ENCODE results near the gene PTPRD.

- no peak for TF ChIP-seq CTCF (IDR thresholded peaks at IDR 0.05; ENCODE audit: insufficient read depth, low read length, poor library complexity, severe bottlenecking)
- no peak for TF ChIP-seq EZH2phosphoT487 (conservative IDR thresholded peaks at IDR 0.05; ENCODE audit: low read length)
Observed at GRCh38 chr9:8429157-8429556, 2183.6 kb downstream of the PTPRD start.
